Naive thymus-derived CD8-positive, alpha-beta T cell (primary cell): ENCODE measurements around the gene ATAD3B. TPM values are rescaled to one million over a fixed set of nuclear protein-coding genes. Genes with fewer than 3 reads are reported as not detected.
A peak's percentile ranks its signal among the peaks of the same experiment; 100 is the strongest.
"Not testable (repeated sequence)": the region's sequence is repeated elsewhere in the genome, so short reads cannot be mapped to it uniquely, and the experiment has no call there.

Experiments
- ATAC-seq, 2 donors: fragments of 150-1000 bp; cut with Tn5 transposase in 1 of 2; sonication (Bioruptor Pico), chemical (Tn5 transposase) in 1 of 2; 1 replicate in 1 of 2; 2 replicates in 1 of 2; pipeline ENCODE4 v1.10.0; 2021; ENCODE audit warnings: mild to moderate bottlenecking in 2 of 2, moderate library complexity in 2 of 2
- POLR2A ChIA-PET: fragments of 350-600 bp; sonication (Branson Sonifier 250); formaldehyde crosslinking; loops from one replicate; lab custom pipeline; 2021; ENCODE audit warnings: antibody characterized with exemption; lab: Charles Lee
- DNase-seq, 10 donors: peaks; one replicate each; pipeline versions ENCODE4 v3.0.0 to v3.0.0-alpha.2; 2020 to 2022
- H3K27ac Mint-ChIP-seq, 10 donors: one replicate each; pipeline ENCODE4 v1.8.0; 2020 to 2022; ENCODE audit warnings: mild to moderate bottlenecking in 10 of 10, mixed read lengths in 10 of 10, moderate library complexity in 4 of 10, inconsistent platforms in 1 of 10
- H3K27me3 Mint-ChIP-seq, 5 donors: one replicate each; pipeline ENCODE4 v1.8.0; 2021 to 2022; ENCODE audit warnings: mixed read lengths in 5 of 5
- H3K36me3 Mint-ChIP-seq, 3 donors: one replicate each; pipeline ENCODE4 v1.8.0; 2020 to 2022; ENCODE audit warnings: mixed read lengths in 3 of 3, mild to moderate bottlenecking in 2 of 3, inconsistent platforms in 1 of 3
- H3K4me1 Mint-ChIP-seq, 4 donors: one replicate each; pipeline ENCODE4 v1.8.0; 2021 to 2022; ENCODE audit warnings: mixed read lengths in 4 of 4
- H3K4me3 Mint-ChIP-seq, 10 donors: one replicate each; pipeline ENCODE4 v1.8.0; 2020 to 2022; ENCODE audit warnings: mild to moderate bottlenecking in 10 of 10, mixed read lengths in 10 of 10, moderate library complexity in 6 of 10, inconsistent platforms in 1 of 10
- H3K9me3 Mint-ChIP-seq, 9 donors: one replicate each; pipeline ENCODE4 v1.8.0; 2020 to 2022; ENCODE audit warnings: mixed read lengths in 9 of 9, mild to moderate bottlenecking in 3 of 9, inconsistent platforms in 1 of 9, moderate library complexity in 1 of 9
- polyA plus RNA-seq, 3 donors: library from polyadenylated mRNA; unstranded; fragments of 300-500 nt; fragmentation: Illumina TruSeq; gene quantifications; one replicate each; pipeline ENCODE4 v1.2.3, GENCODE V29; 2021
- total RNA-seq, 8 experiments: library from RNA in 2 of 8; stranded (reverse) in 2 of 8; gene quantifications; one replicate each; pipeline ENCODE4 v1.2.3 and lab custom pipeline; 2021 to 2026

Gene ATAD3B
- total and polyA plus RNA-seq, 5 experiments from 2014 or later, result 2.4 to 50.9 (median 5.6) TPM

GRCh38 chr1:1441002-1441888 is 30.3 kb upstream of the ATAD3B start:
- Mint-ChIP-seq H3K9me3 (no peaks in the 10 kb centered on the region), H3K4me3 (peak overlapping the region in 1 of 10 donors; percentile 8), H3K4me1 (peaks cover 0 to 7% (median 2%) of the 10 kb centered on the region in 4 donors), H3K27me3 (peaks cover 0 to 17% (median 0%) of the 10 kb centered on the region in 5 donors), H3K36me3 (no peaks in the 10 kb centered on the region), H3K27ac (no peak overlapping the region)
- peak; percentile 30 to 68 (median 52) for DNase-seq
- POLR2A ChIA-PET, result interaction anchor here (0.6 to 2.3 kb wide), 2 partner anchors 34 to 45 kb away, joined by 3 to 8 read pairs; partner anchors contain the start of gene MRPL20
- ATAC-seq, result peak; percentile 93 to 95

DNA sequence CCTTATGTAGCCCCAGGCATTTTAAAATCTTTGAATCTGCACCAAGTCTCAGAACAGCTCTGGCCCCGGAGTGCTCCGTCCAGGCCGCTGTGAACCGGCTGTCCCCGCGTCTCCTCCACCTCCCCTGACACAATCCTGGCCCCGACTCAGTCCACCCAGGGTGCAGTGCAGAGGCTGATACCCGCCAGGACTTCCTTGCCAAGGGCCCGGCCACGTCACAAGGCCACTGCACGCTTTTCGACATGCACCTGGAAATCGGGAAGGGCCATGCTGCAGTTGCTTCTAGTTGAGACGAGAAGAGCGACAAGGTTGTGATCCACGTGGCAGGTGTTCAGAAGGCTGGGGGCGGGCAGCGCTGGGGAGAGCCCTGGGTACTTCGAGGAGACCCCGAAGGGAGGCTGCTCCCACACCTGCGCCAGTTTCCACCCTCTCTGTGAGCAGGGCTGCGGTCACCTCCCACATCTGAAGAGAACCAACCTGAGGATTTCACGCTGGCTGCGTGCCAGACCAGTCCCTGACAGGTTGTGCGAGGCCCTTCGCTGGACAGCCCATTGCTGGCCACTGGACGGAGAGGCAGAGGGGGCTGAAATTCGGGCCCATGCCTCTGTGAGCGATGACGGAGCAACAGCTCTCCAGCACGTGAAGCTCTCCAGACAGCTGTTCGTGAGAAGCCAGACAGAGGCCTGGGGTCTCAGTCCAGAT is 29.3 kb upstream of the ATAD3B start:
- H3K4me3 Mint-ChIP-seq, result no peak overlapping the region
- ATAC-seq (no peak), DNase-seq (no peak)
- H3K36me3 Mint-ChIP-seq, result no peaks in the 10 kb centered on the region
- POLR2A ChIA-PET, result interaction anchor here (2.3 kb wide), 1 partner anchor 35 kb away, joined by 8 read pairs; the partner anchor contains the start of gene MRPL20
- H3K27ac Mint-ChIP-seq, result no peak overlapping the region
- H3K27me3 Mint-ChIP-seq, result peaks cover 0 to 14% (median 0%) of the 10 kb centered on the region in 5 donors
- H3K4me1 Mint-ChIP-seq, result peaks cover 0 to 4% (median 0%) of the 10 kb centered on the region in 4 donors
- no peaks in the 10 kb centered on the region for H3K9me3 Mint-ChIP-seq

DNA sequence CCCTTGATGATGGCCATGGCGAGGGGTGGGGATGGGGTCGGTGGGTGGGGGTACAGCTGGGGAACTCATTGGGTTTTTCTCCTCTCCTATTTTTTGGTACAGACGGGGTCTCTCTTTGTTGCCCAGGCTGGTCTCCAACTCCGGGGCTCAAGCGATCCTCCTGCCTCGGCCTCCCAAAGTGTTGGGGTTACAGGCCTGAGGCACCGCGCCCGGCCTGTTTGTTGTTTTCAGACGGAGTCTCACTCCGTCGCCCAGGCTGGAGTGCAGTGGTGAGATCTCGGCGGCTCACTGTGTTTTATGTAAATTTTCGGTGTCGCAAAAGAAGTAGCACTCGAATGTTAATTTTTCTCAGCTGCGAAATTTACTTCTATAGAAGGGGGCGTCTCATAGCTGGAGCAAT is 24.9 kb upstream of the ATAD3B start:
- H3K4me3 Mint-ChIP-seq, ATAC-seq, H3K36me3 Mint-ChIP-seq, POLR2A ChIA-PET, H3K27me3 Mint-ChIP-seq, H3K4me1 Mint-ChIP-seq, H3K27ac Mint-ChIP-seq, DNase-seq, H3K9me3 Mint-ChIP-seq: not testable (repeated sequence)

DNA sequence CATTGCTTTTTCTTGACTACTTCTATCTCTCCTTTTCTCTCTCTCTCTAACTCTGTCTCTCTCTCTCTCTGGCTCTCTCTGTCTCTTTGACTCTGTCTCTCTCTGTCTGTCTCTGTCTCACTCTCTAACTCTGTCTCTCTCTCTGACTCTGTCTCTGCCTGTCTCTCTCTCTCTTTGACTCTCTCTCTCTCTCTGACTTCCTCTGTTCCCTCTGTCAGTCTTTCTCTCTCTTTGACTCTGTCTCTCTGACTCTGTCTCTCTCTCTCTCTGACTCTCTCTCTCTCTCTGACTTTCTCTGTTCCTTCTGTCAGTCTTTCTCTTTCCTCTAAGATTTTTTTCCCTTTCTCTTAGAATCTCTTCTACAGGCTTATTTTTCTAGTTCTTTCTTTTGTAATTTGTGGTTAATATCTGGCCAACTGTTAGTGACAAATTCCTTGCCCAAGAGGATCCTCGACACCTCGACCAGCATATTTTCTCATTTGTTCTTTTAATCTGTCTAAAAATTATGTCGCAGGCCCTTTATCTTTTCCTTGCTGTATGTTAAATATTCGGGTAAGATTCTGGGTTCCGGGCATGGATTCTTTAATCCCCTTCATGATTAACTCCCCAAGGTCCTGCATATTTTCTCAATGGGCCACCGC is 22.3 kb upstream of the ATAD3B start, which contains the start of gene ATAD3C:
TSS of gene ATAD3C (plus strand) at position 591 of the 641 bp plus-strand sequence. CDS start 995 bp downstream, outside the sequence.
- POLR2A ChIA-PET, result no interaction called here
- Mint-ChIP-seq H3K4me1 (no peaks in the 10 kb centered on the region), H3K9me3 (no peaks in the 10 kb centered on the region), H3K4me3 (no peak within 1 kb of the TSS), H3K36me3 (no peaks in the 10 kb centered on the region), H3K27me3 (peaks cover 0 to 4% (median 0%) of the 10 kb centered on the region in 5 donors), H3K27ac (peak within 1 kb of the TSS in 2 of 10 donors; percentile 43 to 50)
- DNase-seq (no peak), ATAC-seq (no peak)

DNA sequence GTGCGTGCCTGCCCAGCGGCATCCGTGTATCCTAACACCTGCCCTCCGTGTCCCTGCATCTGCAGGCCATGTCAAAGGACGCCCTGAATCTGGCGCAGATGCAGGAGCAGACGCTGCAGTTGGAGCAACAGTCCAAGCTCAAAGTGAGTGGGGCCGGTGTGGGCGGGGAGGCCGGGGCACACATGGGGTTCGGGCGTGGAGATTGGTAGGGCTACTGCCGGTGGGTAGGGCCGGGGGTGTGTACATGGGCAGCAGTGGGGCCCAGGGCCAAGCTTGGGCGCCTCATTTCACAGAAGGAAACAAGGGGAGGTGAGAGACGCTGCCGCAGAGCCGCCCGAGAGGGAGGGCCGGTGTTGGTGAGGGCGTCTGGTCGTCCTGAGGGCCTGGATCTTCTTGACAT is 20.9 kb upstream of the ATAD3B start:
- H3K4me1 Mint-ChIP-seq, ATAC-seq, POLR2A ChIA-PET, H3K27me3 Mint-ChIP-seq, H3K27ac Mint-ChIP-seq, H3K36me3 Mint-ChIP-seq, H3K9me3 Mint-ChIP-seq, H3K4me3 Mint-ChIP-seq: not testable (repeated sequence)
- DNase-seq, result peak in 1 of 10 donors; percentile 56

DNA sequence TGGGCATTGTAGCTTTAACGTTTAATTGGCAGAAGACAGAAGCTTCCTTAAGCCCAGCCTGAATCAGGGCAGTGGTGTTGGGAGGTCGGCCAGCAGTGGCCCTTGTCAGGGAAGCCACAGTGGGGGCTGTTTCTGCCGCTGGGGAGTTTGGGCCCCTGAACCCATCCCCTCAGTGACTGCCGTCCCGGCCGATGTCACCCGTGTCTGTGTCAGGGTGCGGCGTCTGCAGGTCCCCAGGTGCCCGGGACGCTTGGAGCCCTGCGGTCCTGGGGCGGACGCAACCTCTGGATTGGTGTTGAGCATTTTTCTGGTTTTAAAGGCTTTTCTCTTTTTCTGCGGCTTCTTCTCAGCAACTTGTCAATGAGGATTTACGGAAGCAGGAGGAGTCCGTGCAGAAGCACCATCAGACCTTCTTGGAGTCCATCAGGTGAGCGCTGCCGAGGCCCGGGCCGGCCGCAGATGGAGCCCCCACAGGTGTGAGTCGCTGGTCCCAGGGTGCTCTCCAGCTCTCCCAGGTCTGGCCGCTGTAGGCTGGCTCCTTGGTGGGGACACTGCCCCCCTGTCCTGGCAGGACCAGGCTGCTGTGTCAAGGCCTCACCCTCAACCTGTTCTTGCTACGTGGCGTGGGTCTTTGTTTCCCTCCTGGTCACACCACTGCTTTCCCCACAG is 19.7 kb upstream of the ATAD3B start:
- H3K4me1 Mint-ChIP-seq, result no peaks in the 10 kb centered on the region
- ATAC-seq (no peak), DNase-seq (peak in 1 of 10 donors; percentile 24)
- POLR2A ChIA-PET, result no interaction called here
- H3K27ac Mint-ChIP-seq, result no peak overlapping the region
- H3K4me3 Mint-ChIP-seq, result no peak overlapping the region
- no peaks in the 10 kb centered on the region for H3K36me3 Mint-ChIP-seq
- H3K9me3 Mint-ChIP-seq, result no peaks in the 10 kb centered on the region
- peaks cover 0 to 4% (median 0%) of the 10 kb centered on the region in 5 donors for H3K27me3 Mint-ChIP-seq

- ATAC-seq, POLR2A ChIA-PET, H3K9me3 Mint-ChIP-seq, H3K4me3 Mint-ChIP-seq, H3K4me1 Mint-ChIP-seq, H3K36me3 Mint-ChIP-seq, H3K27me3 Mint-ChIP-seq, H3K27ac Mint-ChIP-seq: not testable (repeated sequence)
- DNase-seq, result peak in 1 of 10 donors; percentile 19
These were observed 19.2 kb upstream of the ATAD3B start for GRCh38 chr1:1452365-1452739.

GRCh38 chr1:1452882-1453281 is 18.7 kb upstream of the ATAD3B start:
- Mint-ChIP-seq H3K27ac (no peak overlapping the region), H3K27me3 (peaks cover 0 to 4% (median 0%) of the 10 kb centered on the region in 5 donors), H3K36me3 (no peaks in the 10 kb centered on the region), H3K9me3 (no peaks in the 10 kb centered on the region), H3K4me3 (no peak overlapping the region), H3K4me1 (no peaks in the 10 kb centered on the region)
- DNase-seq (no peak), ATAC-seq (no peak)
- POLR2A ChIA-PET, result no interaction called here

DNA sequence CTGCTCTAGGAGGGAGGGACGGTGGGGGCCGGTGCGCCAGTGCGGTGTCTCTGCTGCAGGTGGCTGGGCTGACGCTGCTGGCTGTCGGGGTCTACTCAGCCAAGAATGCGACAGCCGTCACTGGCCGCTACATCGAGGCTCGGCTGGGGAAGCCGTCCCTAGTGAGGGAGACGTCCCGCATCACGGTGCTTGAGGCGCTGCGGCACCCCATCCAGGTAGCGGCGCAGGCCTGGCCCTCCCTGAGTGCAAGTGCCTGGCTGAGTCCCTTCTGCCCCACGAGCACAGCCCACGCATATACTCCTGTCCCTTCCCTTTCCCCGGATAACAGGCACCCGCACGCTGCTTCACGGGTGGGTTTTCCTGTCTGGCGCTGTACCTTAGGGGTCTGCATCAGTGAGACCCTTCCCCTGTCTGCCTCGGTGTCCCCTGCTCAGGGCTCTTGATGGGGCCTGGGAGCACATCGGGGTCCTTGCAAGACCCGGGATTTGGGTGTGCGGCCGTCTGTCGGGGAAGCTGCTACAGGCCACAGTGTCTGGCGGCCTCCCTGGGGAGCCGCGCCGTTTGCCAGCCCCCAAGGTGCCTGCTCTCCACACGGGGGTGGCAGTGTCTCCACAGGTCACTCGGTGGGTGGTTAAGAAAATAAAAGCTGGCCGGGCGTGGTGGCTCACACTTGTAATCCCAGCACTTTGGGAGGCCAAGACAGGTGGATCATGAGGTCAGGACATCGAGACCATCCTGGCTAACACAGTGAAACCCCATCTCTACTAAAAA is 17.1 kb upstream of the ATAD3B start:
- H3K4me1 Mint-ChIP-seq, H3K36me3 Mint-ChIP-seq, H3K27ac Mint-ChIP-seq, ATAC-seq, H3K27me3 Mint-ChIP-seq, H3K9me3 Mint-ChIP-seq, DNase-seq, H3K4me3 Mint-ChIP-seq: not testable (repeated sequence)
- POLR2A ChIA-PET, result interaction anchor here (0.7 kb wide), 1 partner anchor 95 kb away, joined by 11 read pairs; no protein-coding TSS in a partner anchor

DNA sequence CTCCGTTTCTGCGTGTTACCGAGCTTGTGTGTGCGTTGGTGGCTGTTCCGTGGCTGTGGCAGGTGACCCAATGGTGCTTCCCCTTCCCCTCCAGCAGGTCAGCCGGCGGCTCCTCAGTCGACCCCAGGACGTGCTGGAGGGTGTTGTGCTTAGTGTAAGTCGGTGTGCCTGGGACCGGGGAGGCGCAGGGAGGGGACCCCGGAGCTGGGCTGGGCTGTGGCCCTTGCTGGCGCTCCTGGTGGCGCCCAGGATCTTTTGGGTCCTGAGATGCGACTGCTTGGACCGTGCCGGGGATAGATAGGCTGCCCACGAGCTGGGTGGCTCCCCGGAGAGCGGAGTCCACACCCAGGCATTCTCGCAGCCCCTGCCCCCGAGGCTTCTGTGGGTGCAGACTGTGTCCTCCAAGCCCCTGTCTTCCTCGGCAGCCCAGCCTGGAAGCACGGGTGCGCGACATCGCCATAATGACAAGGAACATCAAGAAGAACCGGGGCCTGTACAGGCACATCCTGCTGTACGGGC is 16.1 kb upstream of the ATAD3B start:
- H3K36me3 Mint-ChIP-seq, result no peaks in the 10 kb centered on the region

DNA sequence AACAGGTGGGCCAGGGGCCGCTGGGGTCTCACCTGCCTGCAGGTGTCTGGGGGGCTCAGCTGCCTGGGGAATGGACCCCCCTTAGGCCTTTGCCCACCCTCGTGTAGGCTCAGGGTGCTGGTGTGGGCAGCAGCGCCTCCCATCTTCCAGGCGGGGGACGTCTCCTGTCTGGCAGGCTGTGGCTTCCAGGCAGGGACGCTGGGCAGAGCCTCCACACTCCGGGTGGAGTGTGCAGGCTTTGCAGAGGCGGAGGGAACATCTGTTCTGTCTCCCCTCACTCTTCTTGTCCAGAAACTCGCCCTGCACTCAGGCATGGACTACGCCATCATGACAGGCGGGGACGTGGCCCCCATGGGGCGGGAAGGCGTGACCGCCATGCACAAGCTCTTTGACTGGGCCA is 15.6 kb upstream of the ATAD3B start:
- H3K36me3 Mint-ChIP-seq, ATAC-seq, POLR2A ChIA-PET, H3K4me3 Mint-ChIP-seq, H3K27me3 Mint-ChIP-seq, H3K27ac Mint-ChIP-seq, H3K9me3 Mint-ChIP-seq, DNase-seq, H3K4me1 Mint-ChIP-seq: not testable (repeated sequence)

More for the DNA sequence above, 16.1 kb upstream of the ATAD3B start:
- DNase-seq, result no peak
- POLR2A ChIA-PET, result no interaction called here
- H3K4me3 Mint-ChIP-seq, result no peak overlapping the region
- no peaks in the 10 kb centered on the region for H3K9me3 Mint-ChIP-seq
- no peaks in the 10 kb centered on the region for H3K4me1 Mint-ChIP-seq
- no peak for ATAC-seq
- H3K27me3 Mint-ChIP-seq, result peaks cover 0 to 2% (median 0%) of the 10 kb centered on the region in 5 donors
- H3K27ac Mint-ChIP-seq, result no peak overlapping the region
